ENCODE results near the gene ARHGAP32. TPM values are rescaled to one million over a fixed set of nuclear protein-coding genes. Genes with fewer than 3 reads are reported as not detected.

The ARHGAP32 gene
- total and polyA plus RNA-seq, 2 experiments from 2014 or later = 1.2 to 5.5 TPM

GRCh38 chr11:129077191-129077590 lies 114.9 kb downstream of the ARHGAP32 start:
- no peaks in the 10 kb centered on the region for H3K9me3 ChIP-seq (ENCODE audit: low read depth)
- in situ Hi-C loops (cut with MboI) = no loop called here
- no peak overlapping the region for H2AFZ ChIP-seq
- no peaks in the 10 kb centered on the region for H3F3A ChIP-seq (ENCODE audit: insufficient read depth)
- TF ChIP-seq EZH2phosphoT487 (IDR thresholded peaks at IDR 0.05; ENCODE audit: insufficient read depth, low read depth) = no peak
- no peak for TF ChIP-seq EZH2 (IDR thresholded peaks at IDR 0.05; ENCODE audit: insufficient read depth, poor library complexity, severe bottlenecking)
- H3K36me3 ChIP-seq (ENCODE audit: low read depth) = no peaks in the 10 kb centered on the region
- H3K4me1 ChIP-seq (ENCODE audit: insufficient read depth) = no peaks in the 10 kb centered on the region
- H3K9me2 ChIP-seq (ENCODE audit: insufficient read depth) = no peaks in the 10 kb centered on the region
- no peaks in the 10 kb centered on the region for H4K20me1 ChIP-seq (ENCODE audit: insufficient read depth)
- H3K4me2 ChIP-seq (ENCODE audit: unreplicated experiment) = no peak overlapping the region
- WGBS, 2 experiments (ENCODE audit: low coverage in 1 of 2, low lambda C conversion rate in 2 of 2, missing lambda C conversion rate in 2 of 2) = 86 to 94% methylated on average over 4 to 5 of the region's 5 CpGs
- H3K4me3 ChIP-seq = no peak overlapping the region
- H3K27ac ChIP-seq = no peak overlapping the region
- no peaks in the 10 kb centered on the region for H3K27me3 ChIP-seq (replicated peaks; ENCODE audit: insufficient read depth)
- DNase-seq = no peak
- no peaks in the 10 kb centered on the region; the same call in none of the 2 replicates for H3K79me2 ChIP-seq (ENCODE audit: insufficient read depth)
- no peak overlapping the region for H3K9ac ChIP-seq

DNA sequence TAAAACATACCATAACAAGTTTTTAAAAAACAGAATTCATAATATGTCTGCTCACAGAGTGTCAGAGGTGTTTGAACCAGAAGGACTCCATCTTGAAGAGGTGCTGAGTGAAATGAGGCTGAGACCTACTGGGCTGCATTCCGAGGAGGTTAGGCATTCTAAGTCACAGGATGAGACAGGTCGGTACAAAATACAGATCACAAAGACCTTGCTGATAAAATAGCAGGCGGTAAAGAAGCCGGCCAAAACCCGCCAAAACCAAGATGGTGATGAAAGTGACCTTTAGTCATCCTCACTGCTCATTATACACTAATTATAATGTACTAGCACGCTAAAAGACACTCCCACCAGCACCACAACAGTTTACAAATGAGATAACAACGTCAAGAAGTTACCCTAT lies 116.4 kb downstream of the ARHGAP32 start:
- Histone ChIP-seq H3K27ac (no peak overlapping the region), H2AFZ (no peak overlapping the region), H3K27me3 (replicated peaks; ENCODE audit: insufficient read depth) (no peaks in the 10 kb centered on the region), H3K36me3 (ENCODE audit: low read depth) (no peaks in the 10 kb centered on the region), H3K4me3 (no peak overlapping the region), H3K4me1 (ENCODE audit: insufficient read depth) (no peaks in the 10 kb centered on the region), H3K9me2 (ENCODE audit: insufficient read depth) (0 out of 2 replicates have a peak, but pooled peaks cover 3% of the 10 kb centered on the region), H4K20me1 (ENCODE audit: insufficient read depth) (no peaks in the 10 kb centered on the region), H3K9ac (no peak overlapping the region), H3K4me2 (ENCODE audit: unreplicated experiment) (no peak overlapping the region), H3F3A (ENCODE audit: insufficient read depth) (no peaks in the 10 kb centered on the region), H3K79me2 (ENCODE audit: insufficient read depth) (no peaks in the 10 kb centered on the region; the same call in 1 of the 2 replicates), H3K9me3 (ENCODE audit: low read depth) (no peaks in the 10 kb centered on the region)
- in situ Hi-C loops (cut with MboI) = no loop called here
- TF ChIP-seq EZH2phosphoT487 (IDR thresholded peaks at IDR 0.05; ENCODE audit: insufficient read depth, low read depth) (no peak), EZH2 (IDR thresholded peaks at IDR 0.05; ENCODE audit: insufficient read depth, poor library complexity, severe bottlenecking) (no peak)
- whole genome bisulfite sequencing, 2 experiments (ENCODE audit: low coverage in 1 of 2, low lambda C conversion rate in 2 of 2, missing lambda C conversion rate in 2 of 2) = 96 to 98% methylated on average over 7 of the region's 7 CpGs
- DNase-seq = no peak

GRCh38 chr11:129067454-129067853 lies 124.7 kb downstream of the ARHGAP32 start:
- H3K9me3 ChIP-seq (ENCODE audit: low read depth) = no peaks in the 10 kb centered on the region
- no peaks in the 10 kb centered on the region for H4K20me1 ChIP-seq (ENCODE audit: insufficient read depth)
- no peaks in the 10 kb centered on the region for H3K27me3 ChIP-seq (replicated peaks; ENCODE audit: insufficient read depth)
- no peaks in the 10 kb centered on the region for H3K79me2 ChIP-seq (ENCODE audit: insufficient read depth)
- no peak overlapping the region for H3K4me2 ChIP-seq (ENCODE audit: unreplicated experiment)
- H3K4me3 ChIP-seq = no peak overlapping the region
- H3K9ac ChIP-seq = no peak overlapping the region
- no peaks in the 10 kb centered on the region for H3F3A ChIP-seq (ENCODE audit: insufficient read depth)
- H3K4me1 ChIP-seq (ENCODE audit: insufficient read depth) = no peaks in the 10 kb centered on the region
- 0 out of 2 replicates have a peak, but pooled peaks cover 3% of the 10 kb centered on the region for H3K9me2 ChIP-seq (ENCODE audit: insufficient read depth)
- in situ Hi-C loops (cut with MboI) = no loop called here
- DNase-seq = no peak
- no peak overlapping the region for H2AFZ ChIP-seq
- 94 to 95% methylated on average over 2 of the region's 2 CpGs for WGBS, 2 experiments (ENCODE audit: low coverage in 1 of 2, low lambda C conversion rate in 2 of 2, missing lambda C conversion rate in 2 of 2)
- no peak overlapping the region for H3K27ac ChIP-seq
- no peak for TF ChIP-seq EZH2 (IDR thresholded peaks at IDR 0.05; ENCODE audit: insufficient read depth, poor library complexity, severe bottlenecking)
- TF ChIP-seq EZH2phosphoT487 (IDR thresholded peaks at IDR 0.05; ENCODE audit: insufficient read depth, low read depth) = no peak
- 0 out of 2 replicates have a peak, but pooled peaks cover 5% of the 10 kb centered on the region for H3K36me3 ChIP-seq (ENCODE audit: low read depth)

- H3K79me2 ChIP-seq (ENCODE audit: insufficient read depth) = no peaks in the 10 kb centered on the region
- 0 out of 2 replicates have a peak, but pooled peaks cover 5% of the 10 kb centered on the region for H3K36me3 ChIP-seq (ENCODE audit: low read depth)
- 53 to 67% methylated on average over 1 of the region's 1 CpG for WGBS, 2 experiments (ENCODE audit: low coverage in 1 of 2, low lambda C conversion rate in 2 of 2, missing lambda C conversion rate in 2 of 2)
- H3K9ac ChIP-seq = no peak overlapping the region
- H3K9me3 ChIP-seq (ENCODE audit: low read depth) = no peaks in the 10 kb centered on the region
- no peak for DNase-seq
- no peak overlapping the region for H2AFZ ChIP-seq
- peaks cover 9% of the 10 kb centered on the region for H3K4me1 ChIP-seq (ENCODE audit: insufficient read depth)
- H3K9me2 ChIP-seq (ENCODE audit: insufficient read depth) = no peaks in the 10 kb centered on the region
- no peak overlapping the region for H3K27ac ChIP-seq
- H3K4me3 ChIP-seq = no peak overlapping the region
- no peak for TF ChIP-seq EZH2 (IDR thresholded peaks at IDR 0.05; ENCODE audit: insufficient read depth, poor library complexity, severe bottlenecking)
- TF ChIP-seq EZH2phosphoT487 (IDR thresholded peaks at IDR 0.05; ENCODE audit: insufficient read depth, low read depth) = no peak
- H3K27me3 ChIP-seq (replicated peaks; ENCODE audit: insufficient read depth) = no peaks in the 10 kb centered on the region
- no peaks in the 10 kb centered on the region for H4K20me1 ChIP-seq (ENCODE audit: insufficient read depth)
- no peaks in the 10 kb centered on the region for H3F3A ChIP-seq (ENCODE audit: insufficient read depth)
- in situ Hi-C loops (cut with MboI) = no loop called here
- H3K4me2 ChIP-seq (ENCODE audit: unreplicated experiment) = no peak overlapping the region
Observed at GRCh38 chr11:129066229-129066628, 125.9 kb downstream of the ARHGAP32 start.

DNA sequence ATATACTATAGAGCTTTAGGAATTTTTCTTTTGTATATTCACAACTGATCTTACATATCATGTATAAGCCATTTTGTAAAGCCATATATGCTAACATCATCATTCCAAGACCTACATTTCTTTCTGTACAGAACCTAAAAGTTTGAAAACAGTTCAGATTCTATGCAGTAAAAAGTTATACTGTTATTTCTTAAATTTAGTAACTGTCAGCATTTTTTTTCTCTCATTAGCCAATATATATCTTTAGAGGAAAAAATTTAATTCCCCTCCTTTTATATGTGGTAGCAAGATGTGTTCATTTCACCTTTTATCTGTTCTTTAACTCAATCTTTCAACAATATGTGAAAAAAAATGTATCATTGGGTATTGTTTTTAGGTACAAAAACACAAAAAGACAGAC lies 129.0 kb downstream of the ARHGAP32 start:
- TF ChIP-seq EZH2 (IDR thresholded peaks at IDR 0.05; ENCODE audit: insufficient read depth, poor library complexity, severe bottlenecking) (no peak), EZH2phosphoT487 (IDR thresholded peaks at IDR 0.05; ENCODE audit: insufficient read depth, low read depth) (no peak)
- H3K79me2 ChIP-seq (ENCODE audit: insufficient read depth) = no peaks in the 10 kb centered on the region
- H2AFZ ChIP-seq = no peak overlapping the region
- H3K36me3 ChIP-seq (ENCODE audit: low read depth) = 0 out of 2 replicates have a peak, but pooled peaks cover 5% of the 10 kb centered on the region
- H3F3A ChIP-seq (ENCODE audit: insufficient read depth) = no peaks in the 10 kb centered on the region
- no peaks in the 10 kb centered on the region for H3K9me3 ChIP-seq (ENCODE audit: low read depth)
- H3K9ac ChIP-seq = no peak overlapping the region
- peaks cover 11% of the 10 kb centered on the region for H3K4me1 ChIP-seq (ENCODE audit: insufficient read depth)
- no peaks in the 10 kb centered on the region for H3K27me3 ChIP-seq (replicated peaks; ENCODE audit: insufficient read depth)
- DNase-seq = no peak
- H3K27ac ChIP-seq = no peak overlapping the region
- H3K4me3 ChIP-seq = no peak overlapping the region
- in situ Hi-C loops (cut with MboI) = no loop called here
- H4K20me1 ChIP-seq (ENCODE audit: insufficient read depth) = no peaks in the 10 kb centered on the region
- no peaks in the 10 kb centered on the region for H3K9me2 ChIP-seq (ENCODE audit: insufficient read depth)
- H3K4me2 ChIP-seq (ENCODE audit: unreplicated experiment) = no peak overlapping the region
